PC-9 (cell line): ENCODE data around the gene PAAF1. TPM values are rescaled to one million over a fixed set of nuclear protein-coding genes. Genes with fewer than 3 reads are reported as not detected.

Experiments
- BruUV-seq: library from RNA; stranded (reverse); fragments of 400-500 nt; replicated peaks from 2 replicates; lab custom pipeline; 2021; lab: Mats Ljungman, UMichigan
- CTCF ChIA-PET: fragments of 300-600 bp; sonication (Branson Sonifier 250); formaldehyde crosslinking; loops from one replicate; lab custom pipeline; 2022; ENCODE audit warnings: antibody characterized with exemption; lab: Charles Lee
- POLR2A ChIA-PET: fragments of 300-600 bp; sonication (Branson Sonifier 250); formaldehyde crosslinking; loops from one replicate; lab custom pipeline; 2022; ENCODE audit warnings: antibody characterized with exemption; ENCODE audit not compliant: unreplicated experiment; lab: Charles Lee
- DNase-seq, 2 experiments: peaks; one replicate each; pipeline versions ENCODE4 v3.0.0 to v3.0.0-alpha.2; 2015 to 2022; ENCODE audit warnings: mixed read lengths in 1 of 2
- H2AFZ ChIP-seq: fragments of 200-600 bp; sonication (generic); 2 replicates; pipeline ENCODE4 v1.8.1; 2017; ENCODE audit warnings: antibody characterized with exemption
- H3F3A ChIP-seq: fragments of 200-600 bp; sonication (generic); 2 replicates; pipeline ENCODE4 v1.8.1; 2017; ENCODE audit warnings: antibody characterized with exemption, mild to moderate bottlenecking, low read depth; ENCODE audit not compliant: insufficient read depth
- H3K27ac ChIP-seq: fragments of 200-600 bp; sonication (generic); 2 replicates; pipeline ENCODE4 v1.6.1; 2016; ENCODE audit warnings: mixed run types
- H3K27me3 ChIP-seq: fragments of 200-600 bp; sonication (generic); 2 replicates; pipeline ENCODE4 v1.6.1; 2016; ENCODE audit warnings: low read depth, mixed run types; ENCODE audit not compliant: insufficient read depth
- H3K36me3 ChIP-seq: fragments of 200-600 bp; sonication (generic); 2 replicates; pipeline ENCODE4 v1.6.1; 2016; ENCODE audit warnings: low read depth, mixed run types
- H3K4me1 ChIP-seq: fragments of 200-600 bp; sonication (generic); replicated peaks from 2 replicates; pipeline ENCODE4 v1.6.1; 2016; ENCODE audit warnings: mixed run types; ENCODE audit not compliant: insufficient read depth
- H3K4me2 ChIP-seq: fragments of 200-600 bp; sonication (generic); 2 replicates; pipeline ENCODE4 v1.6.1; 2017; ENCODE audit warnings: mixed run types
- H3K4me3 ChIP-seq: fragments of 200-600 bp; sonication (generic); 2 replicates; pipeline ENCODE4 v1.6.1; 2016; ENCODE audit warnings: mixed run types
- H3K79me2 ChIP-seq: fragments of 200-600 bp; sonication (generic); 2 replicates; pipeline ENCODE4 v1.6.1; 2017; ENCODE audit warnings: low read depth, mixed run types
- H3K9me2 ChIP-seq: fragments of 200-600 bp; sonication (generic); 2 replicates; pipeline ENCODE4 v1.8.1; 2017; ENCODE audit warnings: mild to moderate bottlenecking; ENCODE audit not compliant: insufficient read depth
- H3K9me3 ChIP-seq: fragments of 200-600 bp; sonication (generic); 2 replicates; pipeline ENCODE4 v1.8.1; 2016; ENCODE audit warnings: low read depth; ENCODE audit not compliant: insufficient read depth
- H4K20me1 ChIP-seq: fragments of 200-600 bp; sonication (generic); 2 replicates; pipeline ENCODE4 v1.8.1; 2017; ENCODE audit not compliant: insufficient read depth
- EZH2 ChIP-seq: fragments of 200-600 bp; sonication (generic); IDR thresholded peaks from 2 replicates; pipeline ENCODE4 v1.8.0; 2017; ENCODE audit warnings: antibody characterized with exemption, low read depth
- intact Hi-C: fragments of 100-400 bp; cut with micrococcal nuclease; formaldehyde crosslinking; loops from one replicate; pipeline ENCODE4 v1.10.0; 2022; ENCODE audit not compliant: unreplicated experiment
- total RNA-seq: library from RNA; stranded (reverse); gene quantifications from 2 replicates; pipeline ENCODE4 v1.2.3, GENCODE V29; 2021
- TF ChIP-seq, protein P1 (sequence below): fragments of 200-600 bp; sonication (generic); conservative IDR thresholded peaks from 2 replicates; pipeline ENCODE4 v1.6.1; 2017; ENCODE audit warnings: mixed run types, antibody characterized with exemption, mild to moderate bottlenecking, moderate library complexity

PAAF1 gene
- total RNA-seq, 1 experiment from 2014 or later = 30.0 TPM

- no peak overlapping the region for H3K27ac ChIP-seq
- no TSS peak for BruUV-seq
- DNase-seq = no peak
- POLR2A ChIA-PET = no interaction called here
- H3K4me3 ChIP-seq = no peak overlapping the region
- H3K27me3 ChIP-seq = no peaks in the 10 kb centered on the region
- H3K36me3 ChIP-seq = peaks cover 36% of the 10 kb centered on the region
- 0 out of 2 replicates have a peak, but pooled peaks cover 3% of the 10 kb centered on the region for H3F3A ChIP-seq
- intact Hi-C loops = no loop called here
- H3K9me2 ChIP-seq = no peaks in the 10 kb centered on the region
- H4K20me1 ChIP-seq = no peaks in the 10 kb centered on the region
- CTCF ChIA-PET = no interaction called here
- H3K79me2 ChIP-seq = no peaks in the 10 kb centered on the region
- H3K4me1 ChIP-seq = no peaks in the 10 kb centered on the region
- H2AFZ ChIP-seq = no peak overlapping the region
- no peak overlapping the region for H3K4me2 ChIP-seq
- H3K9me3 ChIP-seq = no peaks in the 10 kb centered on the region
- no peak for TF ChIP-seq EZH2
- TF ChIP-seq, protein P1, sequence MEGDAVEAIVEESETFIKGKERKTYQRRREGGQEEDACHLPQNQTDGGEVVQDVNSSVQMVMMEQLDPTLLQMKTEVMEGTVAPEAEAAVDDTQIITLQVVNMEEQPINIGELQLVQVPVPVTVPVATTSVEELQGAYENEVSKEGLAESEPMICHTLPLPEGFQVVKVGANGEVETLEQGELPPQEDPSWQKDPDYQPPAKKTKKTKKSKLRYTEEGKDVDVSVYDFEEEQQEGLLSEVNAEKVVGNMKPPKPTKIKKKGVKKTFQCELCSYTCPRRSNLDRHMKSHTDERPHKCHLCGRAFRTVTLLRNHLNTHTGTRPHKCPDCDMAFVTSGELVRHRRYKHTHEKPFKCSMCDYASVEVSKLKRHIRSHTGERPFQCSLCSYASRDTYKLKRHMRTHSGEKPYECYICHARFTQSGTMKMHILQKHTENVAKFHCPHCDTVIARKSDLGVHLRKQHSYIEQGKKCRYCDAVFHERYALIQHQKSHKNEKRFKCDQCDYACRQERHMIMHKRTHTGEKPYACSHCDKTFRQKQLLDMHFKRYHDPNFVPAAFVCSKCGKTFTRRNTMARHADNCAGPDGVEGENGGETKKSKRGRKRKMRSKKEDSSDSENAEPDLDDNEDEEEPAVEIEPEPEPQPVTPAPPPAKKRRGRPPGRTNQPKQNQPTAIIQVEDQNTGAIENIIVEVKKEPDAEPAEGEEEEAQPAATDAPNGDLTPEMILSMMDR = no peak
Measured at GRCh38 chr11:73921180-73921579, 44.4 kb downstream of the PAAF1 start.

- H4K20me1 ChIP-seq = no peaks in the 10 kb centered on the region
- no peaks in the 10 kb centered on the region for H3K27me3 ChIP-seq
- no peaks in the 10 kb centered on the region for H3K9me3 ChIP-seq
- POLR2A ChIA-PET = no interaction called here
- DNase-seq = no peak
- no peak overlapping the region for H2AFZ ChIP-seq
- CTCF ChIA-PET = no interaction called here
- H3K36me3 ChIP-seq = peaks cover 22% of the 10 kb centered on the region; the same call in 1 of the 2 replicates
- no peak overlapping the region for H3K27ac ChIP-seq
- TF ChIP-seq, protein P1 = no peak
- no peak for TF ChIP-seq EZH2
- no peak overlapping the region for H3K4me3 ChIP-seq
- H3F3A ChIP-seq = no peaks in the 10 kb centered on the region
- no TSS peak for BruUV-seq
- no peaks in the 10 kb centered on the region for H3K9me2 ChIP-seq
- H3K79me2 ChIP-seq = no peaks in the 10 kb centered on the region
- intact Hi-C loops = no loop called here
- H3K4me2 ChIP-seq = no peak overlapping the region
- no peaks in the 10 kb centered on the region for H3K4me1 ChIP-seq
Measured at GRCh38 chr11:73929388-73929787, 52.6 kb downstream of the PAAF1 start.

- Histone ChIP-seq H3K9me2 (no peaks in the 10 kb centered on the region), H3K27ac (no peak overlapping the region), H4K20me1 (no peaks in the 10 kb centered on the region), H3K27me3 (no peaks in the 10 kb centered on the region), H3K4me2 (no peak overlapping the region), H3K4me3 (no peak overlapping the region), H3K4me1 (no peaks in the 10 kb centered on the region), H2AFZ (no peak overlapping the region), H3K9me3 (no peaks in the 10 kb centered on the region), H3F3A (no peaks in the 10 kb centered on the region), H3K36me3 (peaks cover 22% of the 10 kb centered on the region; the same call in 1 of the 2 replicates), H3K79me2 (no peaks in the 10 kb centered on the region)
- BruUV-seq = no TSS peak
- CTCF ChIA-PET = interaction anchor here (0.5 to 1.4 kb wide), 4 partner anchors 270 to 804 kb away, joined by 3 to 12 read pairs (median 3); no protein-coding TSS in a partner anchor
- peak; percentile 34 to 43 for DNase-seq
- POLR2A ChIA-PET = interaction anchor here (0.6 kb wide), 1 partner anchor 11 kb away, joined by 3 read pairs; no protein-coding TSS in a partner anchor
- no peak for TF ChIP-seq EZH2
- TF ChIP-seq, protein P1 = peak; percentile 66
- intact Hi-C loops = loop anchor here (2.0 to 5.0 kb wide), 2 partner anchors 306 to 579 kb away; no protein-coding TSS in a partner anchor
Measured at GRCh38 chr11:73931039-73931645, 54.3 kb downstream of the PAAF1 start.
